ENCODE measurements around the gene KLHDC10.

DNA sequence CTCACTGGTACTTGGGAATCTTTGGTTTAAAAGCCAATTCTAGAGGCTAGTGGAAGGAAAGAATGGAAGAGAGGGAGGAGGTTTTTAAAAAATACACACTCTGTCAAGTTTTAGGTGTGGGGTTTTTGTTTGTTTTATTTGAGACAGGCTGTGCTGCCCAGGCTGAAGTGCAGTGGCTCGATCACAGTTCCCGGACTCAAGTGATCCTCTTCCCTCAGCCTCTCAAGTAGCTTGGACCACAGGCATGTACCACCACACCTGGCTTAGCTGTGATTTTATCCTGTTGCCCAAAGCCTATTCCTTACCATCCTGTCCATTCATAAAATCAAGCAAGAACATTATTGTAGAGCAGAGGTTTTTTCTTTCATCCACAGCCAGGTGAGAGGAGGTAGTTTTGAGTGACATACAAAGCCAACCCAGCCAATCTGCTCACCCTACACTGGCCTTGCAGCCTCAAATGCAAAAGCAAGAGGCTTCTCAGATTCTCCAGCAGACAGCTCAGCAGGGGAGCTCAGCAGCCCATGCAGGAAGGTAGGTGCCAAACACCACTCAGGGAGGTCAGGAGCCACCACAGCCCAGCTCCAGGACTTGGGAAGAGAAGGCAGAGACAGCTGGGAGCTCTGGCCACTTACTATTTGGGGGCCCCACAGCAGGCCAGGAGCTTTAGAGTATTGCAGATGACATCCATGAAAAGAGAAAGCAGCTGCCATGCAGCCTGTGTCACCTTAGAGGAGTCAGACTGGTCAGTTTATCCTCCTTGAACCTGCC lies 69.0 kb downstream of the KLHDC10 start:
- TF ChIP-seq POLR2AphosphoS5 (IDR thresholded peaks at IDR 0.05; ENCODE audit: insufficient read depth, low read depth, low read length) = no peak
- TF ChIP-seq, protein P1, sequence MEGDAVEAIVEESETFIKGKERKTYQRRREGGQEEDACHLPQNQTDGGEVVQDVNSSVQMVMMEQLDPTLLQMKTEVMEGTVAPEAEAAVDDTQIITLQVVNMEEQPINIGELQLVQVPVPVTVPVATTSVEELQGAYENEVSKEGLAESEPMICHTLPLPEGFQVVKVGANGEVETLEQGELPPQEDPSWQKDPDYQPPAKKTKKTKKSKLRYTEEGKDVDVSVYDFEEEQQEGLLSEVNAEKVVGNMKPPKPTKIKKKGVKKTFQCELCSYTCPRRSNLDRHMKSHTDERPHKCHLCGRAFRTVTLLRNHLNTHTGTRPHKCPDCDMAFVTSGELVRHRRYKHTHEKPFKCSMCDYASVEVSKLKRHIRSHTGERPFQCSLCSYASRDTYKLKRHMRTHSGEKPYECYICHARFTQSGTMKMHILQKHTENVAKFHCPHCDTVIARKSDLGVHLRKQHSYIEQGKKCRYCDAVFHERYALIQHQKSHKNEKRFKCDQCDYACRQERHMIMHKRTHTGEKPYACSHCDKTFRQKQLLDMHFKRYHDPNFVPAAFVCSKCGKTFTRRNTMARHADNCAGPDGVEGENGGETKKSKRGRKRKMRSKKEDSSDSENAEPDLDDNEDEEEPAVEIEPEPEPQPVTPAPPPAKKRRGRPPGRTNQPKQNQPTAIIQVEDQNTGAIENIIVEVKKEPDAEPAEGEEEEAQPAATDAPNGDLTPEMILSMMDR (IDR thresholded peaks at IDR 0.05; ENCODE audit: extremely low read depth in 1 of 2, insufficient read depth in 1 of 2, low read depth in 1 of 2, low read length in 2 of 2) = no peak

All from endothelial cell of umbilical vein (primary cell).